HepG2 (cell line): ENCODE data around the gene DNAJC28. TPM values are rescaled to one million over a fixed set of nuclear protein-coding genes. Genes with fewer than 3 reads are reported as not detected.

Experiments
- ARNTL ChIP-seq: sonication (generic); formaldehyde crosslinking; IDR thresholded peaks from 2 replicates; pipeline ENCODE4 v1.4.0; 2020; ENCODE audit warnings: mild to moderate bottlenecking, missing genetic modification reagents
- CENPX ChIP-seq: sonication (generic); formaldehyde crosslinking; IDR thresholded peaks from 2 replicates; pipeline ENCODE4 v1.9.0; 2021; ENCODE audit warnings: mild to moderate bottlenecking, missing genetic modification reagents, moderate library complexity
- CREB1 ChIP-seq, 2 experiments: fragments of 450-650 bp in 1 of 2; IDR thresholded peaks; 2 replicates each; pipeline ENCODE4 v1.6.1; 2016 to 2017; ENCODE audit warnings: control low read depth in 1 of 2, mild to moderate bottlenecking in 1 of 2, missing compliant biosample characterization in 1 of 2, missing genetic modification characterization in 1 of 2
- DPF2 ChIP-seq: sonication (generic); formaldehyde crosslinking; IDR thresholded peaks from 2 replicates; pipeline ENCODE4 v1.4.0; 2020; ENCODE audit warnings: mild to moderate bottlenecking, low read depth, missing genetic modification reagents, borderline replicate concordance
- ERF ChIP-seq: IDR thresholded peaks from 2 replicates; pipeline ENCODE4 v1.6.1; 2018; ENCODE audit warnings: missing biosample characterization, missing genetic modification reagents
- KAT8 ChIP-seq: IDR thresholded peaks from 2 replicates; pipeline ENCODE4 v1.6.1; 2016; ENCODE audit warnings: missing genetic modification reagents, missing compliant biosample characterization
- KDM1A ChIP-seq: IDR thresholded peaks from 2 replicates; pipeline ENCODE4 v1.6.1; 2016; ENCODE audit warnings: missing compliant biosample characterization
- PHF20 ChIP-seq: sonication (generic); formaldehyde crosslinking; IDR thresholded peaks from 2 replicates; pipeline ENCODE4 v1.5.0; 2020; ENCODE audit warnings: mild to moderate bottlenecking, missing genetic modification reagents
- SATB2 ChIP-seq: sonication (generic); formaldehyde crosslinking; IDR thresholded peaks from 2 replicates; pipeline ENCODE4 v1.5.0; 2020; ENCODE audit warnings: missing genetic modification reagents
- ZNF317 ChIP-seq: sonication (generic); formaldehyde crosslinking; IDR thresholded peaks from 2 replicates; pipeline ENCODE4 v1.5.0; 2020; ENCODE audit warnings: mild to moderate bottlenecking, missing genetic modification reagents
- ZNF335 ChIP-seq: sonication (generic); formaldehyde crosslinking; IDR thresholded peaks from 2 replicates; pipeline ENCODE4 v1.4.0; 2020; ENCODE audit warnings: missing genetic modification reagents
- polyA plus RNA-seq, 8 experiments: library from polyadenylated mRNA; depleted of rRNA in 3 of 8; stranded (reverse) in 7 of 8; unstranded in 1 of 8; fragments of >200 nt; fragmentation: Illumina TruSeq in 4 of 8; extraction: Trizol in 4 of 8; gene quantifications; 2 replicates each; pipeline versions ENCODE4 v1.2.1 to v1.2.3, GENCODE V29; 2011 to 2016; ENCODE audit warnings: low read depth in 4 of 8, missing spikeins in 1 of 8, mixed read lengths in 1 of 8; ENCODE audit not compliant: insufficient read depth in 1 of 8
- total RNA-seq, 5 experiments: library from RNA; depleted of rRNA; stranded (reverse); fragments of >200 nt; fragmentation: Illumina TruSeq; extraction: Trizol; gene quantifications; 2 replicates each; pipeline ENCODE4 v1.2.3, GENCODE V29; 2016; ENCODE audit warnings: low read depth in 1 of 5
- TF ChIP-seq, protein P1 (sequence below): sonication (generic); formaldehyde crosslinking; IDR thresholded peaks from 2 replicates; pipeline ENCODE4 v1.4.0; 2020; ENCODE audit warnings: mild to moderate bottlenecking, missing genetic modification reagents
- TF ChIP-seq, protein P2 (sequence below): sonication (generic); formaldehyde crosslinking; IDR thresholded peaks from 2 replicates; pipeline ENCODE4 v1.5.0; 2020; ENCODE audit warnings: mild to moderate bottlenecking, missing genetic modification reagents
- TF ChIP-seq, protein P3 (sequence below): sonication (generic); formaldehyde crosslinking; IDR thresholded peaks from 2 replicates; pipeline ENCODE4 v1.4.0; 2020; ENCODE audit warnings: mild to moderate bottlenecking, missing genetic modification reagents
- TF ChIP-seq, protein P4 (sequence below): sonication (generic); formaldehyde crosslinking; IDR thresholded peaks from 2 replicates; pipeline ENCODE4 v1.4.0; 2020; ENCODE audit warnings: missing genetic modification reagents

Gene DNAJC28
- total and polyA plus RNA-seq, 2 of the 13 experiments (the other 11 are each of a cell fraction or from before 2014, with no cell fraction given): 1.5 to 3.3 TPM

DNA sequence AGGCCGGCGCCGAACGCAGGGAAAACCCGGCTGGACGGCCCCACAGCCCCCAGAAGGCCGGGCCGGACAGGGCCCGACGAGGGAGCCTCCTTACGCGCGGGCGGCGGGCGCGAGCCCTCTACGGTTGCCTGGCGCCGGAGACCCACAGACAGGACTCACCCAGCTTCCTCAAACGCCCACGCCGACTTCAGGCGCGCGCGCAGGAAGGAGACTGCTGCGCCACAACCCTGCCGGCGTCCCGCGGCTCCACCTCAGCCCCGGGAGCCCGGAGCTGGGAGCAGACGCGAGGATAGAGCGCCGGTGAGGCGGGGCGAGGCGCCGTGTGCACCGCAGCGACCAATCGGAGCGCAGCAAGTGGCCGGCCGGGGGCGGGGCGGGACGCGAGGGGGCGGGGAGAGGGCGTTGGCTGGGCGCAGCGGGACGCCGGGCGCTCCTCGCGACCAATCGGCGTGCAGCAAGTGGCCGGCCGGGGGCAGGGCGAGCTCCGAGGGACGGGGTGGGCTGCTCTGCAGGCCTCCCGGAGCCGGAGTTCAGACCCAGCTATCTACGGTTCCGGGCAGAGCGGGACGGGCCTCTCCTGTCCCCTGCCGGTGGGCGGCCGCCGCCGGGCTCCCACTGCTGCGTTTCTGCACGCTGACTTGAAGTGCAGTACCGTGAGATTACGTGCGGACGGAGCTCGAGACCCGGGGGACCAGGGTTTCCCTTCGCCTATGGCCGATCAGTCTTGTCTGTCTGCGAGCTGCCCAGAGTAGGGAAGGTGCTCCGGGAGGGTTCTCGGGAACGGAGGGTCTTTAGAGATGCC is 11.6 kb downstream of the DNAJC28 start, which contains the start of gene TMEM50B (continued):
- TF ChIP-seq, protein P1, sequence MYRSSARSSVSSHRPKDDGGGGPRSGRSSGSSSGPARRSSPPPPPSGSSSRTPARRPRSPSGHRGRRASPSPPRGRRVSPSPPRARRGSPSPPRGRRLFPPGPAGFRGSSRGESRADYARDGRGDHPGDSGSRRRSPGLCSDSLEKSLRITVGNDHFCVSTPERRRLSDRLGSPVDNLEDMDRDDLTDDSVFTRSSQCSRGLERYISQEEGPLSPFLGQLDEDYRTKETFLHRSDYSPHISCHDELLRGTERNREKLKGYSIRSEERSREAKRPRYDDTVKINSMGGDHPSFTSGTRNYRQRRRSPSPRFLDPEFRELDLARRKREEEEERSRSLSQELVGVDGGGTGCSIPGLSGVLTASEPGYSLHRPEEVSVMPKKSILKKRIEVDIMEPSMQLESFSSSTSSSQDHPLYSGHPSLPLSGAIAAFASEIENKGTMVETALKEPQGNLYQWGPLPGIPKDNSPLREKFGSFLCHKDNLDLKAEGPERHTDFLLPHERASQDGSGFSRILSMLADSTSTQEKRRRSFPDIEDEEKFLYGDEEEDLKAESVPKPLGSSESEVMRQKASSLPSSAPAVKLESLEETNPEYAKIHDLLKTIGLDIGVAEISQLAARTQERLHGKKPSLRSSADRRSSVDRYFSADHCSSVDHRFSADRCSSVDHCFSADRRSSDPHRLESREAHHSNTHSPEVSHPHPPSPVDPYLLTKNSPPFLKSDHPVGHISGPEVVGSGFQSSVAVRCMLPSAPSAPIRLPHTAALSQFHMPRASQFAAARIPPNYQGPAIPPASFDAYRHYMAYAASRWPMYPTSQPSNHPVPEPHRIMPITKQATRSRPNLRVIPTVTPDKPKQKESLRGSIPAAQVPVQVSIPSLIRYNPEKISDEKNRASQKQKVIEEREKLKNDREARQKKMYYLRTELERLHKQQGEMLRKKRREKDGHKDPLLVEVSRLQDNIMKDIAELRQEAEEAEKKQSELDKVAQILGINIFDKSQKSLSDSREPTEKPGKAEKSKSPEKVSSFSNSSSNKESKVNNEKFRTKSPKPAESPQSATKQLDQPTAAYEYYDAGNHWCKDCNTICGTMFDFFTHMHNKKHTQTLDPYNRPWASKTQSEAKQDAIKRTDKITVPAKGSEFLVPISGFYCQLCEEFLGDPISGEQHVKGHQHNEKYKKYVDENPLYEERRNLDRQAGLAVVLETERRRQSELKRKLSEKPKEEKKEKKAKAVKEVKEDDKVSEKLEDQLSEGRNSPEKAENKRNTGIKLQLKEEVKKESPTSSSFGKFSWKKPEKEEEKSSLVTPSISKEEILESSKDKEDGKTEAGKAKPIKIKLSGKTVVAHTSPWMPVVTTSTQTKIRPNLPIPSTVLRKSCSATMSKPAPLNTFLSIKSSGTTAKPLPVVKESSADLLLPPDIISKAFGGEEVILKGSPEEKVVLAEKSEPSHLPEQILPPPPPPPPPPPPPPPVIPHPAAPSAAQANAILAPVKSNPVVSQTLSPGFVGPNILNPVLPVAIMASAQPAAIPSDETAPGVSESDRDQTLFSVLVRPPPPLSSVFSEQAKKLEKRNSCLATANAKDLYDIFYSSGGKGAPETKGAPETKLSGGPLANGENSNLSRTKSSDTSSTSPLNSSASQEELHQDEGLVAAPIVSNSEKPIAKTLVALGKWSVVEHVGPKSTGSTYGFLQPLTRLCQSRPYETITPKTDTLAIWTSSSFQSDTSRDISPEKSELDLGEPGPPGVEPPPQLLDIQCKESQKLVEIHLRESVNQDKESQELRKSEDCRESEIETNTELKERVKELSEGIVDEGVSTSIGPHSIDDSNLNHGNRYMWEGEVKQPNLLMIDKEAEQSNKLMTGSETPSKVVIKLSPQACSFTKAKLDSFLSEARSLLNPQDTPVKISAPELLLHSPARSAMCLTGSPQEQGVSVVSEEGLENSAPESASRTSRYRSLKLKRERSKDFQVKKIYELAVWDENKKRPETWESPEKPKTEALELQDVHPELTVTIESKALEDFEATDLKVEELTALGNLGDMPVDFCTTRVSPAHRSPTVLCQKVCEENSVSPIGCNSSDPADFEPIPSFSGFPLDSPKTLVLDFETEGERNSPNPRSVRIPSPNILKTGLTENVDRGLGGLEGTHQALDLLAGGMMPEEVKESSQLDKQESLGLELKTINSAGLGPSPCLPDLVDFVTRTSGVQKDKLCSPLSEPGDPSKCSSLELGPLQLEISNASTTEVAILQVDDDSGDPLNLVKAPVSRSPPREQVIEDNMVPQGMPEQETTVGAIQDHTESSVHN: no peak
- TF ChIP-seq, protein P2, sequence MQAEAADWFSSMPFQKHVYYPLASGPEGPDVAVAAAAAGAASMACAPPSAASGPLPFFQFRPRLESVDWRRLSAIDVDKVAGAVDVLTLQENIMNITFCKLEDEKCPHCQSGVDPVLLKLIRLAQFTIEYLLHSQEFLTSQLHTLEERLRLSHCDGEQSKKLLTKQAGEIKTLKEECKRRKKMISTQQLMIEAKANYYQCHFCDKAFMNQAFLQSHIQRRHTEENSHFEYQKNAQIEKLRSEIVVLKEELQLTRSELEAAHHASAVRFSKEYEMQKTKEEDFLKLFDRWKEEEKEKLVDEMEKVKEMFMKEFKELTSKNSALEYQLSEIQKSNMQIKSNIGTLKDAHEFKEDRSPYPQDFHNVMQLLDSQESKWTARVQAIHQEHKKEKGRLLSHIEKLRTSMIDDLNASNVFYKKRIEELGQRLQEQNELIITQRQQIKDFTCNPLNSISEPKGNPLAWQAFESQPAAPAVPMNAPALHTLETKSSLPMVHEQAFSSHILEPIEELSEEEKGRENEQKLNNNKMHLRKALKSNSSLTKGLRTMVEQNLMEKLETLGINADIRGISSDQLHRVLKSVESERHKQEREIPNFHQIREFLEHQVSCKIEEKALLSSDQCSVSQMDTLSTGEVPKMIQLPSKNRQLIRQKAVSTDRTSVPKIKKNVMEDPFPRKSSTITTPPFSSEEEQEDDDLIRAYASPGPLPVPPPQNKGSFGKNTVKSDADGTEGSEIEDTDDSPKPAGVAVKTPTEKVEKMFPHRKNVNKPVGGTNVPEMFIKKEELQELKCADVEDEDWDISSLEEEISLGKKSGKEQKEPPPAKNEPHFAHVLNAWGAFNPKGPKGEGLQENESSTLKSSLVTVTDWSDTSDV (CRISPR knock-in tag): no peak
- TF ChIP-seq KAT8 (CRISPR knock-in tag) (peak; percentile 68), CREB1 (IDR thresholded peaks at IDR 0.05) (no peak), CREB1 (CRISPR knock-in tag; IDR thresholded peaks at IDR 0.05) (no peak), SATB2 (no peak), ERF (peak; percentile 55; the same call in 1 of the 2 replicates), PHF20 (peak; percentile 66), ZNF335 (CRISPR knock-in tag) (no peak), CENPX (CRISPR knock-in tag) (no peak), KDM1A (CRISPR knock-in tag) (no peak), DPF2 (CRISPR knock-in tag) (no peak), ZNF317 (CRISPR knock-in tag) (peak; percentile 15; the same call in 1 of the 2 replicates), ARNTL (no peak)
- TF ChIP-seq, protein P3, sequence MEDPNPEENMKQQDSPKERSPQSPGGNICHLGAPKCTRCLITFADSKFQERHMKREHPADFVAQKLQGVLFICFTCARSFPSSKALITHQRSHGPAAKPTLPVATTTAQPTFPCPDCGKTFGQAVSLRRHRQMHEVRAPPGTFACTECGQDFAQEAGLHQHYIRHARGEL: no peak
- TF ChIP-seq, protein P4, sequence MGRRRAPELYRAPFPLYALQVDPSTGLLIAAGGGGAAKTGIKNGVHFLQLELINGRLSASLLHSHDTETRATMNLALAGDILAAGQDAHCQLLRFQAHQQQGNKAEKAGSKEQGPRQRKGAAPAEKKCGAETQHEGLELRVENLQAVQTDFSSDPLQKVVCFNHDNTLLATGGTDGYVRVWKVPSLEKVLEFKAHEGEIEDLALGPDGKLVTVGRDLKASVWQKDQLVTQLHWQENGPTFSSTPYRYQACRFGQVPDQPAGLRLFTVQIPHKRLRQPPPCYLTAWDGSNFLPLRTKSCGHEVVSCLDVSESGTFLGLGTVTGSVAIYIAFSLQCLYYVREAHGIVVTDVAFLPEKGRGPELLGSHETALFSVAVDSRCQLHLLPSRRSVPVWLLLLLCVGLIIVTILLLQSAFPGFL: no peak
